PC-9 (cell line): Measurements from ENCODE around the gene PRPF8. TPM values are rescaled to one million over a fixed set of nuclear protein-coding genes. Genes with fewer than 3 reads are reported as not detected.
"Not testable (repeated sequence)": the region's sequence is repeated elsewhere in the genome, so short reads cannot be mapped to it uniquely, and the experiment has no call there.

Experiments used
- BruUV-seq: library from RNA; stranded (reverse); fragments of 400-500 nt; replicated peaks from 2 replicates; lab custom pipeline; 2021; lab: Mats Ljungman, UMichigan
- CTCF ChIA-PET: fragments of 300-600 bp; sonication (Branson Sonifier 250); formaldehyde crosslinking; loops from one replicate; lab custom pipeline; 2022; ENCODE audit warnings: antibody characterized with exemption; lab: Charles Lee
- POLR2A ChIA-PET: fragments of 300-600 bp; sonication (Branson Sonifier 250); formaldehyde crosslinking; loops from one replicate; lab custom pipeline; 2022; ENCODE audit warnings: antibody characterized with exemption; ENCODE audit not compliant: unreplicated experiment; lab: Charles Lee
- DNase-seq, 2 experiments: peaks; one replicate each; pipeline versions ENCODE4 v3.0.0 to v3.0.0-alpha.2; 2015 to 2022; ENCODE audit warnings: mixed read lengths in 1 of 2
- H2AFZ ChIP-seq: fragments of 200-600 bp; sonication (generic); 2 replicates; pipeline ENCODE4 v1.8.1; 2017; ENCODE audit warnings: antibody characterized with exemption
- H3F3A ChIP-seq: fragments of 200-600 bp; sonication (generic); 2 replicates; pipeline ENCODE4 v1.8.1; 2017; ENCODE audit warnings: antibody characterized with exemption, mild to moderate bottlenecking, low read depth; ENCODE audit not compliant: insufficient read depth
- H3K27ac ChIP-seq: fragments of 200-600 bp; sonication (generic); 2 replicates; pipeline ENCODE4 v1.6.1; 2016; ENCODE audit warnings: mixed run types
- H3K27me3 ChIP-seq: fragments of 200-600 bp; sonication (generic); 2 replicates; pipeline ENCODE4 v1.6.1; 2016; ENCODE audit warnings: low read depth, mixed run types; ENCODE audit not compliant: insufficient read depth
- H3K36me3 ChIP-seq: fragments of 200-600 bp; sonication (generic); 2 replicates; pipeline ENCODE4 v1.6.1; 2016; ENCODE audit warnings: low read depth, mixed run types
- H3K4me1 ChIP-seq: fragments of 200-600 bp; sonication (generic); replicated peaks from 2 replicates; pipeline ENCODE4 v1.6.1; 2016; ENCODE audit warnings: mixed run types; ENCODE audit not compliant: insufficient read depth
- H3K4me2 ChIP-seq: fragments of 200-600 bp; sonication (generic); 2 replicates; pipeline ENCODE4 v1.6.1; 2017; ENCODE audit warnings: mixed run types
- H3K4me3 ChIP-seq: fragments of 200-600 bp; sonication (generic); 2 replicates; pipeline ENCODE4 v1.6.1; 2016; ENCODE audit warnings: mixed run types
- H3K79me2 ChIP-seq: fragments of 200-600 bp; sonication (generic); 2 replicates; pipeline ENCODE4 v1.6.1; 2017; ENCODE audit warnings: low read depth, mixed run types
- H3K9me2 ChIP-seq: fragments of 200-600 bp; sonication (generic); 2 replicates; pipeline ENCODE4 v1.8.1; 2017; ENCODE audit warnings: mild to moderate bottlenecking; ENCODE audit not compliant: insufficient read depth
- H3K9me3 ChIP-seq: fragments of 200-600 bp; sonication (generic); 2 replicates; pipeline ENCODE4 v1.8.1; 2016; ENCODE audit warnings: low read depth; ENCODE audit not compliant: insufficient read depth
- H4K20me1 ChIP-seq: fragments of 200-600 bp; sonication (generic); 2 replicates; pipeline ENCODE4 v1.8.1; 2017; ENCODE audit not compliant: insufficient read depth
- EZH2 ChIP-seq: fragments of 200-600 bp; sonication (generic); IDR thresholded peaks from 2 replicates; pipeline ENCODE4 v1.8.0; 2017; ENCODE audit warnings: antibody characterized with exemption, low read depth
- intact Hi-C: fragments of 100-400 bp; cut with micrococcal nuclease; formaldehyde crosslinking; loops from one replicate; pipeline ENCODE4 v1.10.0; 2022; ENCODE audit not compliant: unreplicated experiment
- total RNA-seq: library from RNA; stranded (reverse); gene quantifications from 2 replicates; pipeline ENCODE4 v1.2.3, GENCODE V29; 2021
- TF ChIP-seq, protein P1 (sequence below): fragments of 200-600 bp; sonication (generic); conservative IDR thresholded peaks from 2 replicates; pipeline ENCODE4 v1.6.1; 2017; ENCODE audit warnings: mixed run types, antibody characterized with exemption, mild to moderate bottlenecking, moderate library complexity

PRPF8 gene
- total RNA-seq, 1 experiment from 2014 or later = 496 TPM

GRCh38 chr17:1724351-1724868 is 39.7 kb upstream of the PRPF8 start, which contains the start of gene WDR81:
TSS of gene WDR81 (plus strand) at chr17:1724704. CDS start at chr17:1724960, 256 bp downstream.
- Histone ChIP-seq H3K27ac (0 out of 2 replicates have a peak within 1 kb of the TSS, but pooled peaks have one; percentile 38), H3K4me3 (peak within 1 kb of the TSS; percentile 93), H3K27me3 (no peaks in the 10 kb centered on the region), H3K79me2 (peaks cover 7% of the 10 kb centered on the region; the same call in 1 of the 2 replicates), H3K4me2 (peak within 1 kb of the TSS; percentile 98), H3K36me3 (no peaks in the 10 kb centered on the region), H3K9me2 (no peaks in the 10 kb centered on the region), H2AFZ (peak within 1 kb of the TSS; percentile 90), H3F3A (peaks cover 11% of the 10 kb centered on the region; the same call in 1 of the 2 replicates), H4K20me1 (no peaks in the 10 kb centered on the region; the same call in 1 of the 2 replicates), H3K4me1 (peaks cover 5% of the 10 kb centered on the region; the same call in 1 of the 2 replicates), H3K9me3 (no peaks in the 10 kb centered on the region)
- ChIA-PET CTCF (no interaction called here), POLR2A (interaction anchor here (0.5 to 0.6 kb wide), 3 partner anchors 7 to 48 kb away, joined by 3 to 14 read pairs (median 3); no protein-coding TSS in a partner anchor)
- TF ChIP-seq, protein P1, sequence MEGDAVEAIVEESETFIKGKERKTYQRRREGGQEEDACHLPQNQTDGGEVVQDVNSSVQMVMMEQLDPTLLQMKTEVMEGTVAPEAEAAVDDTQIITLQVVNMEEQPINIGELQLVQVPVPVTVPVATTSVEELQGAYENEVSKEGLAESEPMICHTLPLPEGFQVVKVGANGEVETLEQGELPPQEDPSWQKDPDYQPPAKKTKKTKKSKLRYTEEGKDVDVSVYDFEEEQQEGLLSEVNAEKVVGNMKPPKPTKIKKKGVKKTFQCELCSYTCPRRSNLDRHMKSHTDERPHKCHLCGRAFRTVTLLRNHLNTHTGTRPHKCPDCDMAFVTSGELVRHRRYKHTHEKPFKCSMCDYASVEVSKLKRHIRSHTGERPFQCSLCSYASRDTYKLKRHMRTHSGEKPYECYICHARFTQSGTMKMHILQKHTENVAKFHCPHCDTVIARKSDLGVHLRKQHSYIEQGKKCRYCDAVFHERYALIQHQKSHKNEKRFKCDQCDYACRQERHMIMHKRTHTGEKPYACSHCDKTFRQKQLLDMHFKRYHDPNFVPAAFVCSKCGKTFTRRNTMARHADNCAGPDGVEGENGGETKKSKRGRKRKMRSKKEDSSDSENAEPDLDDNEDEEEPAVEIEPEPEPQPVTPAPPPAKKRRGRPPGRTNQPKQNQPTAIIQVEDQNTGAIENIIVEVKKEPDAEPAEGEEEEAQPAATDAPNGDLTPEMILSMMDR = no peak
- no peak for TF ChIP-seq EZH2
- peak; percentile 53 to 85 for DNase-seq
- intact Hi-C loops = no loop called here
- no TSS peak for BruUV-seq

DNA sequence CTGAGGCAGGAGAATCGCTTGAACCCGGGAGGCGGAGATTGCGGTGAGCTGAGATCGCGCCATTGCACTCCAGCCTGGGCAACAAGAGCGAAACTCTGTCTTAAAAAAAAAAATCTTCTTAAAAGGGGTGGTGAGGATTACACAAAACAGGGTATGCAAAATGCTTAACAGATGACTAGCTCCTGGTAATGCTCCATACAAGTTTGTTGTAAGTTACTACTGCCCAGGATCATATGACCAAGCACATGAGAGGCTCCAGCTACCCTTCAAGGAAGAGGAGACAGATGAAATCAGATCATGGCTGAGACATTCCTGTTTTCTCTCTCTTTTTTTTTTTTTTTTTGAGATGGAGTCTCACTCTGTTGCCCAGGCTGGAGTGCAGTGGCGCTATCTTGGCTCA is 37.4 kb upstream of the PRPF8 start:
- CTCF ChIA-PET = interaction anchor here (0.7 to 1.3 kb wide), 4 partner anchors 66 to 117 kb away, joined by 3 to 6 read pairs (median 4); no protein-coding TSS in a partner anchor
- H3F3A ChIP-seq = peaks cover 24% of the 10 kb centered on the region; the same call in 1 of the 2 replicates
- H3K9me2 ChIP-seq, H3K36me3 ChIP-seq, intact Hi-C loops, H3K79me2 ChIP-seq, H3K9me3 ChIP-seq, H3K27me3 ChIP-seq, H4K20me1 ChIP-seq, H3K4me2 ChIP-seq, BruUV-seq, H2AFZ ChIP-seq, DNase-seq, H3K27ac ChIP-seq, H3K4me3 ChIP-seq: not testable (repeated sequence)
- peaks cover 16% of the 10 kb centered on the region for H3K4me1 ChIP-seq
- POLR2A ChIA-PET = interaction anchor here (0.6 kb wide), 1 partner anchor 107 kb away, joined by 9 read pairs; no protein-coding TSS in a partner anchor

DNA sequence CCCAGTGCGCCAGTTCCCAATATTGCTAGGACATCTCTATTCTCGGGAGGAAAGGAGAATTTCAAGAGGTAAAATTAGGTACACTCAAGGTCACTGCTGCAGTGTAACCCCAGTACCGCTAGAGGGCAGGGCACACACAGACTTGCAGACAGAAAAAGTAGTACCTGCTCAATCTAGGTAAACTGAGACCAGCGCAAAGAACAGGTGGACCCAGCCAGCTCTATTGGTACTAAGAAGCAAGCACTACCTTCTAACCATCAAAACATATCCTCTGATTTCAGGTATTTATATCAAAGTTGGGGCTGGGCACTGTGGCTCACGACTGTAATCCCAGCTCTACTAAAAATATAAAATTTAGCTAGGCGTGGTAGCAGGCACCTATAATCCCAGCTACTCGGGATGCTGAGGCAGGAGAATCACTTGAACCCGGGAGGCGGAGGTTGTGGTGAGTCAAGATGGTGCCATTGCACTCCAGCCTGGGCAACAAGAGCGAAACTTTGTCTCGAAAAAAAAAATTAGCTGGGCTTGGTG is 36.3 kb upstream of the PRPF8 start:
- Histone ChIP-seq H3K9me2 (no peaks in the 10 kb centered on the region), H3K79me2 (peaks cover 7% of the 10 kb centered on the region; the same call in 1 of the 2 replicates), H3K4me2 (no peak overlapping the region), H3K27me3 (no peaks in the 10 kb centered on the region), H3K9me3 (no peaks in the 10 kb centered on the region), H3K36me3 (no peaks in the 10 kb centered on the region), H4K20me1 (no peaks in the 10 kb centered on the region), H3K4me1 (peaks cover 16% of the 10 kb centered on the region), H3K27ac (no peak overlapping the region), H3F3A (peaks cover 28% of the 10 kb centered on the region; the same call in 1 of the 2 replicates), H2AFZ (no peak overlapping the region), H3K4me3 (no peak overlapping the region)
- TF ChIP-seq, protein P1 = peak; percentile 99
- no peak for TF ChIP-seq EZH2
- intact Hi-C loops = loop anchor here (1.0 kb wide), 1 partner anchor 63 kb away; no protein-coding TSS in a partner anchor
- ChIA-PET CTCF (interaction anchor here (0.8 to 1.3 kb wide), 6 partner anchors 33 to 188 kb away, joined by 3 to 11 read pairs (median 6); no protein-coding TSS in a partner anchor), POLR2A (interaction anchor here (0.6 kb wide), 2 partner anchors 72 to 189 kb away, joined by 7 to 9 read pairs; no protein-coding TSS in a partner anchor)
- BruUV-seq = no TSS peak
- peak in 1 of 2 experiments; percentile 59 for DNase-seq
